ENCODE data around the gene TYW3. TPM values are rescaled to one million over a fixed set of nuclear protein-coding genes. Genes with fewer than 3 reads are reported as not detected.

Gene TYW3
- polyA plus RNA-seq, 3 donors: 5.0 to 6.0 (median 5.2) TPM

DNA sequence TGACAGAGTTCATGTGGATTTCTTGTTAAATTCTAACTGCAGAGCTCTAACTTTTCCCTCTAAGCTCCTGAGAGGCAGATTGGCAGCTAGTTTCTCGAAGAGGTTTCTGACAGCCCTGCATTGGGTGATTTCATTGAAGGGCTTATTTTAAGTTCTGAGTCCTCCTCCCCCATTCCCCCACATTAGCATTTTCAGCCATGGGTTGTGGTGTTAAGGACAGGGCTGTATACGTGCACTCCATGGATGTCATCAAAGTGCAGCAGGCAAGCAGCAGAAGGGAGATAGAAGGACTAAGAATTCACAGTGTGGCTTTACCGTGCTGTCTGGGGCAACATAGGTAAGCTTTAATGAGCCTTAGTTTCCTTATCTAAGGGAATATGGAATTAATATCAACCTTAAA lies 19.1 kb upstream of the TYW3 start:
- no peaks in the 10 kb centered on the region for H3K27me3 ChIP-seq (ENCODE audit: control insufficient read depth in 2 of 2, insufficient read depth in 2 of 2, low read length in 2 of 2)
- H4K20me1 ChIP-seq (ENCODE audit: insufficient read depth, low read length): no peaks in the 10 kb centered on the region
- no peaks in the 10 kb centered on the region for H3K4me1 ChIP-seq (ENCODE audit: control insufficient read depth in 1 of 2, insufficient read depth in 2 of 2, low read length in 2 of 2)
- no peak overlapping the region for H3K4me3 Mint-ChIP-seq
- no peaks in the 10 kb centered on the region for H3K79me2 ChIP-seq (ENCODE audit: insufficient read depth, low read length)
- intact Hi-C loops (cut with micrococcal nuclease): no loop called here
- H3K27ac ChIP-seq (ENCODE audit: low read depth in 1 of 2, low read length in 2 of 2): no peak overlapping the region
- no peaks in the 10 kb centered on the region for H3K36me3 ChIP-seq (replicated peaks in 1 of 2; ENCODE audit: control insufficient read depth in 1 of 2, insufficient read depth in 2 of 2, low read length in 2 of 2)
- H2AFZ ChIP-seq (ENCODE audit: insufficient read depth, low read depth, low read length, poor library complexity, severe bottlenecking): no peak overlapping the region
- peaks cover 0 to 2% (median 0%) of the 10 kb centered on the region in 7 donors for H3K9me3 Mint-ChIP-seq
- TF ChIP-seq, protein P1, sequence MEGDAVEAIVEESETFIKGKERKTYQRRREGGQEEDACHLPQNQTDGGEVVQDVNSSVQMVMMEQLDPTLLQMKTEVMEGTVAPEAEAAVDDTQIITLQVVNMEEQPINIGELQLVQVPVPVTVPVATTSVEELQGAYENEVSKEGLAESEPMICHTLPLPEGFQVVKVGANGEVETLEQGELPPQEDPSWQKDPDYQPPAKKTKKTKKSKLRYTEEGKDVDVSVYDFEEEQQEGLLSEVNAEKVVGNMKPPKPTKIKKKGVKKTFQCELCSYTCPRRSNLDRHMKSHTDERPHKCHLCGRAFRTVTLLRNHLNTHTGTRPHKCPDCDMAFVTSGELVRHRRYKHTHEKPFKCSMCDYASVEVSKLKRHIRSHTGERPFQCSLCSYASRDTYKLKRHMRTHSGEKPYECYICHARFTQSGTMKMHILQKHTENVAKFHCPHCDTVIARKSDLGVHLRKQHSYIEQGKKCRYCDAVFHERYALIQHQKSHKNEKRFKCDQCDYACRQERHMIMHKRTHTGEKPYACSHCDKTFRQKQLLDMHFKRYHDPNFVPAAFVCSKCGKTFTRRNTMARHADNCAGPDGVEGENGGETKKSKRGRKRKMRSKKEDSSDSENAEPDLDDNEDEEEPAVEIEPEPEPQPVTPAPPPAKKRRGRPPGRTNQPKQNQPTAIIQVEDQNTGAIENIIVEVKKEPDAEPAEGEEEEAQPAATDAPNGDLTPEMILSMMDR (IDR thresholded peaks at IDR 0.05): no peak
- no peak overlapping the region for H3K27ac Mint-ChIP-seq
- no peak overlapping the region for H3K4me3 ChIP-seq (replicated peaks in 1 of 3; ENCODE audit: low read depth in 2 of 3, low read length in 3 of 3)
- no peak overlapping the region for H3K4me2 ChIP-seq (replicated peaks; ENCODE audit: extremely low read depth, low read length, poor library complexity, severe bottlenecking)
- H3K9me3 ChIP-seq (replicated peaks in 1 of 2; ENCODE audit: control insufficient read depth in 1 of 2, insufficient read depth in 1 of 2, low read length in 2 of 2): no peaks in the 10 kb centered on the region
- H3K36me3 Mint-ChIP-seq: peaks cover 10 to 11% of the 10 kb centered on the region in 2 donors
- WGBS (ENCODE audit: insufficient coverage): no CpG with 5 or more reads among the region's 3 CpGs
- DNase-seq: no peak
- no peak overlapping the region for H3K9ac ChIP-seq (ENCODE audit: insufficient read depth, low read length, poor library complexity, severe bottlenecking)
- H3K27me3 Mint-ChIP-seq (ENCODE audit: low read depth in 3 of 3): no peaks in the 10 kb centered on the region
- no peaks in the 10 kb centered on the region for H3K4me1 Mint-ChIP-seq

DNA sequence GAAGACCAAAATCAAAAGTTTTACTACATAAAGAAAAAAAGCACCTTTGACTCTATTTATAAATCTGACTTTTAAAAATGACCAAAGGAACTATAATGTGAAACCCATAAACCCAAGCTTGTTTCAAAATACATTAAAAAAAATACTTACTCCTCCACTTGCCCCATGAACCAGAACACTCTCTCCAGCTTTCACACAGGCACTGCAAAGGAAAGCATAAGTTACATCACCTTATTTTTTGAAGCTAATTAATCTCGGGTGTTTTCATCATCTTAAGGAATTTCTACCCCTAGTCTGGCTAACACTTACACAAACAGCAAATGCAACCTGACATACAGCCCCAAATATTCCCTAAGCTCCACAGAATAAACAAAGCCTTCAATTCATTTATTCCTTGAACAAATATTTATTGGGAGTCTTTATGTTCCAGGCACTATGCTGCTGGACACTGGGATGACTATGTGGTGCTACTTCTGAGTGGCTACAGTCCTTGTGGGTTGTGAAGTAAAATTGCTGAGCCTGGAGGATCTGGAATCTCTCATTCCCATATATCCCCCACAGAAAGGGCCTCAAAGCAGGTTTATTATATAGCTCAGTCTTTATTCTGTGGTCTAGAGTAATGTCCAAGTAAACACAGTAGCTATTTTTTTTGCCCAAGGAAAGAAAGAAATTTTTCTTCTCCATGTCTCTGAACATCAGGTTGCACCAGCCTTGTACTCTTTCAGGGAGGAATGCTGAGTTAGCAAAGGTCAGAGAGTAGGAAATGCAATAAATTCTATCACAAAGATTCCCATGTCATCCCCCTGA lies 18.3 kb upstream of the TYW3 start:
- no peak overlapping the region for H3K27ac Mint-ChIP-seq
- Histone ChIP-seq H3K27me3 (ENCODE audit: control insufficient read depth in 2 of 2, insufficient read depth in 2 of 2, low read length in 2 of 2) (no peaks in the 10 kb centered on the region), H3K4me3 (replicated peaks in 1 of 3; ENCODE audit: low read depth in 2 of 3, low read length in 3 of 3) (no peak overlapping the region), H3K4me2 (replicated peaks; ENCODE audit: extremely low read depth, low read length, poor library complexity, severe bottlenecking) (no peak overlapping the region), H3K27ac (ENCODE audit: low read depth in 1 of 2, low read length in 2 of 2) (no peak overlapping the region), H3K9me3 (replicated peaks in 1 of 2; ENCODE audit: control insufficient read depth in 1 of 2, insufficient read depth in 1 of 2, low read length in 2 of 2) (no peaks in the 10 kb centered on the region), H3K36me3 (replicated peaks in 1 of 2; ENCODE audit: control insufficient read depth in 1 of 2, insufficient read depth in 2 of 2, low read length in 2 of 2) (no peaks in the 10 kb centered on the region), H3K9ac (ENCODE audit: insufficient read depth, low read length, poor library complexity, severe bottlenecking) (no peak overlapping the region), H4K20me1 (ENCODE audit: insufficient read depth, low read length) (no peaks in the 10 kb centered on the region), H3K4me1 (ENCODE audit: control insufficient read depth in 1 of 2, insufficient read depth in 2 of 2, low read length in 2 of 2) (no peaks in the 10 kb centered on the region), H3K79me2 (ENCODE audit: insufficient read depth, low read length) (no peaks in the 10 kb centered on the region), H2AFZ (ENCODE audit: insufficient read depth, low read depth, low read length, poor library complexity, severe bottlenecking) (no peak overlapping the region)
- H3K9me3 Mint-ChIP-seq: peaks cover 0 to 2% (median 0%) of the 10 kb centered on the region in 7 donors
- TF ChIP-seq, protein P1 (IDR thresholded peaks at IDR 0.05): no peak
- intact Hi-C loops (cut with micrococcal nuclease): no loop called here
- no peaks in the 10 kb centered on the region for H3K4me1 Mint-ChIP-seq
- no peak for DNase-seq
- H3K27me3 Mint-ChIP-seq (ENCODE audit: low read depth in 3 of 3): no peaks in the 10 kb centered on the region
- WGBS (ENCODE audit: insufficient coverage): no CpG with 5 or more reads among the region's 1 CpG
- H3K4me3 Mint-ChIP-seq: no peak overlapping the region
- H3K36me3 Mint-ChIP-seq: peaks cover 6 to 11% of the 10 kb centered on the region in 2 donors
